ENCODE results near the gene HDDC3.

- TF ChIP-seq CTCF (IDR thresholded peaks at IDR 0.05) (no peak), POLR2A (IDR thresholded peaks at IDR 0.05) (no peak)
Measured at GRCh38 chr15:90957791-90958190, 25.4 kb upstream of the HDDC3 start.

All from right lobe of liver (tissue), 4 donors.